HG03103 (cell line): Measurements from ENCODE around the gene DTD1.
A peak's percentile ranks its signal among the peaks of the same experiment; 100 is the strongest.

Experiments
- ATAC-seq: cut with Tn5 transposase; IDR thresholded peaks from one replicate; pipeline ENCODE4 v1.9.1; 2021; ENCODE audit warnings: low read depth; ENCODE audit not compliant: unreplicated experiment

Gene DTD1

GRCh38 chr20:18698735-18699380 is 111.0 kb downstream of the DTD1 start:
- no peak for ATAC-seq

- ATAC-seq = no peak
These were observed 114.1 kb downstream of the DTD1 start for GRCh38 chr20:18701969-18702368.

- ATAC-seq = no peak
These were observed 114.9 kb downstream of the DTD1 start for GRCh38 chr20:18702736-18703135.

GRCh38 chr20:18705490-18705889 is 117.6 kb downstream of the DTD1 start:
- no peak for ATAC-seq

DNA sequence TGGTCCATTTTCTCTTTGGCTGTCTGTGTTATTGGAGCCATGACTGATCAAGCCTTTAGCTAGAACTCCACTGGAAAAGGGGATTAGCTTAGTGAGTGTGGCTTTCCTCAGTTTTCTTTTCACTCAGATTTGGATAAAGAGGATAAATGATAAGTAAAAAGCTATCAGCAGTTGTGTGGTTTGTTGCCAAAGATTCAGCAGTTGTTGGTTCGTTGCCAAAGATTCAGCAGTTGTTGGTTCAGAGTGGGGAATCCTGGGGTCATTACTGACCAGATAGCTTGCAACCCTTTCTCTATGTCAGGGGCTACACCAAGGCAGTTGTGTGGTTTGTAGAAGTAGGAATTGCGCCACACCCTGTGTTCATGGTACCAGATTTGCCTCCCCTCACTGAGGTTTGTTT is 118.1 kb downstream of the DTD1 start:
- ATAC-seq = no peak

DNA sequence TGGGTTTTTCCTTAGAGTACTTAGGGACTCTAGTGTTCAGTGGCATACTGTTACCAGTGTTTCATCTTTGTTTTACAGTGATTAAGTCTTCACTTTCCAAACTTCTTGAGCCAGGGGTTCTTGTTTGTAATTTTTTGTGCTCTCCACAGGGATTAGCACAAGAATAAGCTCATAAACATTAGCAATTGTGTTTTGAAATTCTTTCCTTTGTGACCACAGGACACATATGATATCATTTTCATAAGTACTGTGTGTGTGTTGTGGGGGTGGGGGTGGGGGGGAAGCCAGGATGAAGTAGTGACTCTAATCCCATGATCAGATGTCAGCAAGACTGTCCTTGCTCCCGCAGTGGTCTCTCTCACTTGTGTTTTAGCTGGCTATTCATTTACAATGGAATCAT is 124.3 kb downstream of the DTD1 start:
- ATAC-seq = no peak

GRCh38 chr20:18712882-18713281 is 125.0 kb downstream of the DTD1 start:
- no peak for ATAC-seq

DNA sequence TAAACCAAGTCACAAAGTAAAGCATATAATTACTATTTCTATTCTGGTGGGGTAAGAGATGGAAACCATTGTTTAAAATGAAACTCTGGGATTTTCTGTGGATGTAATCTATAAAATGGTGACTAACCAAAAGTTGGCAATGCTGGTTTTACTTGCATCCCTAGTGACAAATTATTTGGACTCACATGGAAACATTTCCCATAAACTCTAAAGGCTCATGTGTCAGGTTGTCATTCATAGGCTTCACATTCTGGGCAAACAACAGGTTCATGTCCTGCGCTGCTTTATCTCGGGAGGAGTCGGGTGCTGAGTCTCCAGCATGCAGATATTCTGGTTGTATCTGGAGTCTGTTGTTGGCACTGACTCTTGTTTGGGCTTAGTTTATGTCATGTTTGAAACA is 127.7 kb downstream of the DTD1 start:
- ATAC-seq = no peak

GRCh38 chr20:18717062-18717461 is 129.2 kb downstream of the DTD1 start:
- no peak for ATAC-seq

GRCh38 chr20:18718129-18718528 is 130.3 kb downstream of the DTD1 start:
- no peak for ATAC-seq

DNA sequence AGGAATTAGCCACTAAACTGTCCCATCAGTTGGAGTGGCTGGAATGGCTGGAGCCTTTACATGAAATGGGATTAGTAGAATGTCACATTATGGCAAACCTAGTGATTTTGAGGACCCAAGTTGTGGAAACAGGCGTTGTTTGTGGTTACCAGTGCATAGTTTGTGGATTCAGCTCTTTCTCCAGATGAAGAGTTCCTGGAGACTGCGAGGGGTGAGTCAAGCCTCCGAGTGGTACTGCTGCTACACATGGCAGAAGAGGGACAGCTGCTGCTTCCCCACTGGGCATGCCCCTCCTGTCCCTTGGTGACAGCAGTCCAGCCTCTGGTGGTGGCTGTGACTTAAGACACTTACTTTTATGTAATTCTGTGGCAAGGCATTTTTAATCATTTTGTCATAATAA is 131.6 kb downstream of the DTD1 start:
- ATAC-seq = no peak

DNA sequence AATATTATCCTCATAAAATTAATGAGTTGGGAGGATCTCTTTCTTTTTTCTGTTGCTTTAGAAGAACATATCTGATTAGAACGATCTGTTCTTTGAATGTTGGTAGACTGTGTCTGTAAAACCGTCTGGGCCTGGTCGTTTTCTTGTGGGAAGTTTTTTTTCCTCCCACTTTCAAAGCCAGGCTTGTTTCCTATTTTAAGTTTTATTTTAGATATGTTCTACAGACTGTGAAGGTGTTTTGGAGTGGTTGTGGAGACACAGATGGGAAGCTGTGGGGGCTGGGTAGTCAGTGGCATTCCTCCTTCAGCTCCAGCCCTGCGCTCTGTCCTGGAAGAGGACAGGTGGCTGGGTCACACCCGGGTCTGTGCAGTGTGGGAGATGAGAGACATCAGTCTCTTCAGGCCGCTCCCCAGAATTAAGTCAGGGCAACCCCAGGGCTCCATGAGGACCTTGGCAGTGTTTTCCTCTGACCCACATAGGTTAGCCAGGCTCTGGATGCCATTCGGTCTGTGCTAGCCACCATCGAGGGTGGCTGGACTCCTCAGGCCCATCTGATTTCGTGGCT is 133.8 kb downstream of the DTD1 start:
- ATAC-seq = no peak

- no peak for ATAC-seq
These were observed 134.5 kb downstream of the DTD1 start for GRCh38 chr20:18722371-18722770.

GRCh38 chr20:18724077-18724476 is 136.2 kb downstream of the DTD1 start:
- no peak for ATAC-seq

- ATAC-seq = no peak
These were observed 137.1 kb downstream of the DTD1 start for GRCh38 chr20:18724788-18725464.

DNA sequence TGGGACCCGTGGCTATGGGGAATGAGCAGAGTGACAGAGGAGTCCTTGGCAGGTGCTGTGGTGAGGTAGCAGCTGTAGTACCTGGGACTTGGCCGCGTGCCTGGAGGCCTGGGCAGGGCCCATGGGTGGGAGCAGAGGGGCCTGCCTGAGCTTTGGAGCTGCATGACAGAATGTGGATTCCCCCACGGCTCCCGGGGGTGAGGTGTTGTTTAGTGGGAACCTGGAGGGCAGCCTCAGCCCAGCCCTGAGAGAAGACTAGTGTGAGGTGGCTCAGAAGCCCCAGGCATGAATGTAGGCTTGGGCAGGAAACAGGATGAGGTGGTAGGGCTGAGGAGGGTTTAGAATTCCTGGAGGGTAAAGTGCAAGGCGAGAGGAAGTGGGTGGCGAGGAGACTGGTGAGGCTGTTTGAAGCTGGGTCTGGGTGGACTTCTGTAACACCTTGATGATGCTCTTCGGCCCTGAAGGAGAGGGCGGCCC is 139.2 kb downstream of the DTD1 start:
- ATAC-seq = no peak

GRCh38 chr20:18728165-18728869 is 140.5 kb downstream of the DTD1 start:
- ATAC-seq = peak; percentile 92

GRCh38 chr20:18728870-18729224 is 141.0 kb downstream of the DTD1 start:
- peak; percentile 29 for ATAC-seq

DNA sequence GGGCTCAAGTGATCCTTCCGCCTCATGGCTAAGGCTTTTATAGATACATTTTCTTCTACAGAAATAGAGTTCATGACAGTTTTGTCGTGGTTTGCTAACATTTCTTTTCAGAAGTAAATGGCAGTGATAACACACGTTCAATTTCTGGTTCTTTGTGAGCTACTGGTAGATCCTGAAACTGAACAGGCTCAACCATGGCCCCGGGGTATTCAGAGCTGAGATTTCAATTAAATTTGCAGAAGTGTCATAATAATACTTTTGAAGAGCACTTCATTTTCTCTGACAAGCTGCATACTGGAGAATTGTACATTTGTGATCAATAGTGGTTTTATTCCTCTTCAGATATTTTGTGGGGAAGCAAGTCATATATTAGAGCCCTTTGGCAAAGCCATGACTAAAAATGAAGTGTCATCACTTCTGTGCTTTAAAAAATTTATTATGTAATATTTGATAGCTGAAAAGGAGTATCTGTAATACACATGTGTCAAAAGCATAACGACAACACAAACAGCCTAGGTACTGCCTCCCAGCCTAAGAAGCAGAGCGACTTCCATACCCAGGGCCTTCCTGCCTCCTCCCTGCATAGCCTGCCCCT is 141.5 kb downstream of the DTD1 start:
- ATAC-seq = no peak

DNA sequence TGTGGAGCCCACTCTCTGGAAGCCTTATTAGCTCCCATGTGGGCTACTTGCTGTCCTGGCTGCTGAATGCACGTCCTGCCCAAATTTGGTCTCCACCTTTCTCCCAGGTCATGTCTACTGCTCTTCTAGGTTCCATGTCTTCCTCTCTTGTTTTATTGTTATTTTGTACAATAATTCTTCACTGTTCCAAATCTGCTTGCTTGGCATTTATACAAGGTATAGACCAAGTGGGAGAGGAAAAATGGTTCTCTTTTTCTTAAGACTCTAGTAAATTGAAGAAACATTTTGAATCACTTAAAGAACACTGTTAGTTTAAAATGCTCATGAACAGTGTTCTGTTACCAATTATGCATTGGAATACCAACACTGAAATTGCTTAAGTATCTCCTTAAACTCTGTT is 144.1 kb downstream of the DTD1 start:
- no peak for ATAC-seq

DNA sequence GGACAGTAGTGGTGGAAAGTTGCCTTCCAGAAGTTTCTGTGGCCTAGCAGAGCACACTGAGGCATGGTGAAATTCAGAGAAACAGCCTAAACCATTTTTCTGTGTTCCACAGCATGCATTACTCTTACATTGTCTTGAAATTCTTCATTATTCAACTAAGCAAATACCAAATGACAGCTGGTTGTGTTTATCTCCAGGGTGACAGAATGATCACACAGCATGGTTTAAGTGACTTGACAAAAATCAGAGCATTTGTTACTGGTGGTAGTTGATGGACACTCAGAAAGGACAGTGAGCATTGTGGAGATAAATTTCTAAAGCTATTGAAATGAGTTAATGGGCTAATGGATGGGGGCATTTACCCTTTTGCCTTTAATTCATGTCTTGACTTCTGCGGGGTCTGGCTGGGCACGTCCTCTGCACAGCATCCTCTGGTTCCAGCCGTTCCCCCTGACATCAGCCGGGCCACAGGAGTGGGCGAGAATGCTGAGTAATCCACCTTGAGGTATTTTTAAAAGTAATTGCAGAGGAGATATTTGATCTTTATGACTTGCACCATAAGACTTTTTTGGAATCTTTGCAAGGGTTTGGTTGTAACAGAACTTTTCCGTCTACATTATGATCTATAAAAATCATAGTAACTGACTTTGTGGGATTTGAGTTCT is 146.8 kb downstream of the DTD1 start:
- ATAC-seq = no peak
